HG02623 (cell line): ENCODE results near the gene GASK1B.

Experiments
- ATAC-seq: cut with Tn5 transposase; IDR thresholded peaks from one replicate; pipeline ENCODE4 v1.9.1; 2021; ENCODE audit warnings: moderate library complexity; ENCODE audit not compliant: unreplicated experiment

GASK1B gene

GRCh38 chr4:158147151-158147550 is 25.7 kb downstream of the GASK1B start:
- ATAC-seq = no peak

- no peak for ATAC-seq
These were observed 26.1 kb downstream of the GASK1B start for GRCh38 chr4:158146736-158147135.

- ATAC-seq = no peak
These were observed 33.7 kb downstream of the GASK1B start for GRCh38 chr4:158139086-158139485.

GRCh38 chr4:158134222-158134621 is 38.6 kb downstream of the GASK1B start:
- no peak for ATAC-seq

GRCh38 chr4:158133551-158133950 is 39.3 kb downstream of the GASK1B start:
- no peak for ATAC-seq

- ATAC-seq = no peak
These were observed 41.8 kb downstream of the GASK1B start for GRCh38 chr4:158131027-158131426.

GRCh38 chr4:158130204-158130603 is 42.6 kb downstream of the GASK1B start:
- no peak for ATAC-seq

- ATAC-seq = peak; percentile 92
These were observed 43.1 kb downstream of the GASK1B start for GRCh38 chr4:158129694-158130093.

GRCh38 chr4:158128540-158128939 is 44.3 kb downstream of the GASK1B start:
- no peak for ATAC-seq

- ATAC-seq = no peak
These were observed 47.5 kb downstream of the GASK1B start for GRCh38 chr4:158125310-158125709.
